ENCODE data around the gene CCDC171. TPM values are rescaled to one million over a fixed set of nuclear protein-coding genes. Genes with fewer than 3 reads are reported as not detected.

CCDC171 gene
- total and polyA plus RNA-seq, 4 donors, result 0.13 to 1.1 (median 0.43) TPM

DNA sequence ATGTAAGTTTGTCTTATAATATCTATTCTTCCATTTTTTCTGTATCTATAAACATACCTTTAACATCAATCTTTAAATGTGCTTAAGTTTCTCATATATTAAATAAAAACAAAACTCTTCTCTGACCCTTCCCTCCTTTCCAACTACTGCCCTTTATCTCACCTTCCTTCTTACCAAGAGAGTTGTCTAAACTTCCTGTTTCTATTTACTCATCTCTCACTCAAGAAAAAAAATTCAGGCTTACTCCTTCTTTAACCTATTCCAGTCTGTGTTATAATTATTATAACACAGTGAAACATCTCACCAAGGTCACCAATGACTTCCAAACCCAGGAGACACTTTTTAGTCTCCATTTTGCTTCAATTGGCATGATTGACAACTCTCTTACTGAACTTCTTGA is 140.9 kb downstream of the CCDC171 start:
- Histone ChIP-seq H3K9me3 (ENCODE audit: control insufficient read depth in 4 of 4, low read length in 3 of 4) (no peaks in the 10 kb centered on the region), H3K27me3 (ENCODE audit: control insufficient read depth in 4 of 4, insufficient read depth in 4 of 4, low read length in 3 of 4) (no peaks in the 10 kb centered on the region), H3K27ac (ENCODE audit: low read depth in 1 of 2, low read length in 2 of 2) (no peak overlapping the region), H3K36me3 (ENCODE audit: control insufficient read depth in 4 of 4, insufficient read depth in 3 of 4, low read depth in 1 of 4, low read length in 3 of 4) (no peaks in the 10 kb centered on the region), H3K4me3 (ENCODE audit: low read depth in 1 of 3, low read length in 3 of 3) (no peak overlapping the region), H3K4me1 (ENCODE audit: control insufficient read depth in 4 of 4, insufficient read depth in 4 of 4, low read length in 3 of 4) (no peaks in the 10 kb centered on the region), H3K9ac (ENCODE audit: low read depth in 1 of 2, low read length in 2 of 2) (no peak overlapping the region)
- TF ChIP-seq, protein P1, sequence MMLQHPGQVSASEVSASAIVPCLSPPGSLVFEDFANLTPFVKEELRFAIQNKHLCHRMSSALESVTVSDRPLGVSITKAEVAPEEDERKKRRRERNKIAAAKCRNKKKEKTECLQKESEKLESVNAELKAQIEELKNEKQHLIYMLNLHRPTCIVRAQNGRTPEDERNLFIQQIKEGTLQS (IDR thresholded peaks at IDR 0.05), result no peak
- TF ChIP-seq NR2F2 (IDR thresholded peaks at IDR 0.05), result no peak
- no peak for TF ChIP-seq HNF4A (conservative IDR thresholded peaks at IDR 0.05)
- TF ChIP-seq EGR1 (IDR thresholded peaks at IDR 0.05; ENCODE audit: low read depth in 2 of 2), result no peak
- no peak for TF ChIP-seq TAF1 (conservative IDR thresholded peaks at IDR 0.05)
- TF ChIP-seq, protein P2, sequence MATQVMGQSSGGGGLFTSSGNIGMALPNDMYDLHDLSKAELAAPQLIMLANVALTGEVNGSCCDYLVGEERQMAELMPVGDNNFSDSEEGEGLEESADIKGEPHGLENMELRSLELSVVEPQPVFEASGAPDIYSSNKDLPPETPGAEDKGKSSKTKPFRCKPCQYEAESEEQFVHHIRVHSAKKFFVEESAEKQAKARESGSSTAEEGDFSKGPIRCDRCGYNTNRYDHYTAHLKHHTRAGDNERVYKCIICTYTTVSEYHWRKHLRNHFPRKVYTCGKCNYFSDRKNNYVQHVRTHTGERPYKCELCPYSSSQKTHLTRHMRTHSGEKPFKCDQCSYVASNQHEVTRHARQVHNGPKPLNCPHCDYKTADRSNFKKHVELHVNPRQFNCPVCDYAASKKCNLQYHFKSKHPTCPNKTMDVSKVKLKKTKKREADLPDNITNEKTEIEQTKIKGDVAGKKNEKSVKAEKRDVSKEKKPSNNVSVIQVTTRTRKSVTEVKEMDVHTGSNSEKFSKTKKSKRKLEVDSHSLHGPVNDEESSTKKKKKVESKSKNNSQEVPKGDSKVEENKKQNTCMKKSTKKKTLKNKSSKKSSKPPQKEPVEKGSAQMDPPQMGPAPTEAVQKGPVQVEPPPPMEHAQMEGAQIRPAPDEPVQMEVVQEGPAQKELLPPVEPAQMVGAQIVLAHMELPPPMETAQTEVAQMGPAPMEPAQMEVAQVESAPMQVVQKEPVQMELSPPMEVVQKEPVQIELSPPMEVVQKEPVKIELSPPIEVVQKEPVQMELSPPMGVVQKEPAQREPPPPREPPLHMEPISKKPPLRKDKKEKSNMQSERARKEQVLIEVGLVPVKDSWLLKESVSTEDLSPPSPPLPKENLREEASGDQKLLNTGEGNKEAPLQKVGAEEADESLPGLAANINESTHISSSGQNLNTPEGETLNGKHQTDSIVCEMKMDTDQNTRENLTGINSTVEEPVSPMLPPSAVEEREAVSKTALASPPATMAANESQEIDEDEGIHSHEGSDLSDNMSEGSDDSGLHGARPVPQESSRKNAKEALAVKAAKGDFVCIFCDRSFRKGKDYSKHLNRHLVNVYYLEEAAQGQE (IDR thresholded peaks at IDR 0.05), result no peak
- TF ChIP-seq RXRA (IDR thresholded peaks at IDR 0.05), result no peak
- TF ChIP-seq JUND (IDR thresholded peaks at IDR 0.05), result no peak
- no peak for TF ChIP-seq GABPA (IDR thresholded peaks at IDR 0.05 in 1 of 2, conservative IDR thresholded peaks at IDR 0.05 in 1 of 2)
- TF ChIP-seq, protein P3, sequence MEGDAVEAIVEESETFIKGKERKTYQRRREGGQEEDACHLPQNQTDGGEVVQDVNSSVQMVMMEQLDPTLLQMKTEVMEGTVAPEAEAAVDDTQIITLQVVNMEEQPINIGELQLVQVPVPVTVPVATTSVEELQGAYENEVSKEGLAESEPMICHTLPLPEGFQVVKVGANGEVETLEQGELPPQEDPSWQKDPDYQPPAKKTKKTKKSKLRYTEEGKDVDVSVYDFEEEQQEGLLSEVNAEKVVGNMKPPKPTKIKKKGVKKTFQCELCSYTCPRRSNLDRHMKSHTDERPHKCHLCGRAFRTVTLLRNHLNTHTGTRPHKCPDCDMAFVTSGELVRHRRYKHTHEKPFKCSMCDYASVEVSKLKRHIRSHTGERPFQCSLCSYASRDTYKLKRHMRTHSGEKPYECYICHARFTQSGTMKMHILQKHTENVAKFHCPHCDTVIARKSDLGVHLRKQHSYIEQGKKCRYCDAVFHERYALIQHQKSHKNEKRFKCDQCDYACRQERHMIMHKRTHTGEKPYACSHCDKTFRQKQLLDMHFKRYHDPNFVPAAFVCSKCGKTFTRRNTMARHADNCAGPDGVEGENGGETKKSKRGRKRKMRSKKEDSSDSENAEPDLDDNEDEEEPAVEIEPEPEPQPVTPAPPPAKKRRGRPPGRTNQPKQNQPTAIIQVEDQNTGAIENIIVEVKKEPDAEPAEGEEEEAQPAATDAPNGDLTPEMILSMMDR (IDR thresholded peaks at IDR 0.05; ENCODE audit: low read depth, low read length, missing input control), result no peak
- no peak for DNase-seq (ENCODE audit: low spot score)

DNA sequence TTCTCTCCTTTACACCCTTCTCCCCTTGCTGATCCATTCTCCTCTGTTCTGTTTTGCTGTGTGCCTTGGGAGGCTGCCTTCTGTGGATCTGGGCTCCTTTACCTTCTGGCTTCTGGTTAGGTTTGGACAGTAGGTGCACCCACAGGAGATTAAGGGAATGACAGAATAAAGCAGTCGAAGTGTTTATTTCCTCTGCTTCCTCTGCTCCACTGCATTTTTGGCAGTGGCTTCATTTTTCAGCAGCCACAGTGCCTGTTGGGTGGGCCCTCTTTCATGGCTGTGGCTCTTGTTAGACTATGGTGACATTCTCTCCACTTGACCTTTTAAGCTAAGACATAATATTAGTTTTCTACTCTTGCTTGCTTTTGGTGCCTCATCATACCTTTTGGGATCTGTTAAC is 144.1 kb downstream of the CCDC171 start:
- H3K27me3 ChIP-seq (ENCODE audit: control insufficient read depth in 4 of 4, insufficient read depth in 4 of 4, low read length in 3 of 4), result no peaks in the 10 kb centered on the region
- H3K36me3 ChIP-seq (ENCODE audit: control insufficient read depth in 4 of 4, insufficient read depth in 3 of 4, low read depth in 1 of 4, low read length in 3 of 4), result no peaks in the 10 kb centered on the region
- no peaks in the 10 kb centered on the region for H3K4me1 ChIP-seq (ENCODE audit: control insufficient read depth in 4 of 4, insufficient read depth in 4 of 4, low read length in 3 of 4)
- 65% methylated on average over 1 of the region's 1 CpG for WGBS
- H3K27ac ChIP-seq (ENCODE audit: low read depth in 1 of 2, low read length in 2 of 2), result no peak overlapping the region
- no peak overlapping the region for H3K4me3 ChIP-seq (ENCODE audit: low read depth in 1 of 3, low read length in 3 of 3)
- no peak for DNase-seq (ENCODE audit: low spot score)
- TF ChIP-seq, protein P2 (IDR thresholded peaks at IDR 0.05), result no peak
- TF ChIP-seq RXRA (IDR thresholded peaks at IDR 0.05) (no peak), NR2F2 (IDR thresholded peaks at IDR 0.05) (no peak), GABPA (IDR thresholded peaks at IDR 0.05 in 1 of 2, conservative IDR thresholded peaks at IDR 0.05 in 1 of 2) (no peak), FOXA1 (IDR thresholded peaks at IDR 0.05) (no peak), RAD21 (IDR thresholded peaks at IDR 0.05) (no peak)
- TF ChIP-seq, protein P4, sequence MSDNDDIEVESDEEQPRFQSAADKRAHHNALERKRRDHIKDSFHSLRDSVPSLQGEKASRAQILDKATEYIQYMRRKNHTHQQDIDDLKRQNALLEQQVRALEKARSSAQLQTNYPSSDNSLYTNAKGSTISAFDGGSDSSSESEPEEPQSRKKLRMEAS (IDR thresholded peaks at IDR 0.05), result no peak
- no peak overlapping the region for H3K9ac ChIP-seq (ENCODE audit: low read depth in 1 of 2, low read length in 2 of 2)
- H3K9me3 ChIP-seq (ENCODE audit: control insufficient read depth in 4 of 4, low read length in 3 of 4), result no peaks in the 10 kb centered on the region

Measured in liver (tissue), 9 donors.